KOPT-K1 (cell line): ENCODE measurements around the gene ROCK2.
"Not testable (repeated sequence)": the region's sequence is repeated elsewhere in the genome, so short reads cannot be mapped to it uniquely, and the experiment has no call there.

Experiments used
- H3K27ac ChIP-seq: fragments of 200-600 bp; sonication (generic); 2 replicates; pipeline ENCODE4 v1.5.1; 2016; ENCODE audit warnings: antibody characterized with exemption, mild to moderate bottlenecking, low read depth, low read length; ENCODE audit not compliant: poor library complexity, severe bottlenecking
- H3K36me3 ChIP-seq: fragments of 200-600 bp; sonication (generic); 2 replicates; pipeline ENCODE4 v1.5.1; 2017; ENCODE audit warnings: antibody characterized with exemption, mild to moderate bottlenecking, low read length, moderate library complexity; ENCODE audit not compliant: insufficient read depth
- H3K9me3 ChIP-seq: fragments of 200-600 bp; sonication (generic); 2 replicates; pipeline ENCODE4 v1.5.1; 2017; ENCODE audit warnings: antibody characterized with exemption, low read length, mild to moderate bottlenecking; ENCODE audit not compliant: insufficient read depth, poor library complexity, severe bottlenecking

The ROCK2 gene

DNA sequence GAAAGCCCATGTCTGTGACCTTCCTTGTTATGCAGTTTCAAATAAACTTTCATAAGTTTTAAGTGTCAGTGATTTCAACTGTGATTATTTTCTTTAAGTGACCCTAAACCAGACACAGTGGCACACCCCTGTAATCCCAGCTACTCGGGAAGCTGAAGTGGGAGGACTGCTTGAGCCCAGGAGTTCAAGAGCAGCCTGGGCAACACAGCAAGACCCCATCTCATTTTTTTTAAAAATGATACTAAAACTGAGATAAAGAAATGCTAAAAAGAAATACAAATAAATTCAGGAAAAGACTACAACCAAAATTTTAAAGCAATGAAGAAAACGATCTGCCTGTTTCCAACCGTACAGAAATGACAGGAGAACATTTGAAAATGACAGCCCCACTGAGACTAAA is 54.2 kb downstream of the ROCK2 start:
- Histone ChIP-seq H3K27ac (no peak overlapping the region), H3K9me3 (no peaks in the 10 kb centered on the region), H3K36me3 (peaks cover 8% of the 10 kb centered on the region; the same call in 1 of the 2 replicates)

GRCh38 chr2:11288431-11288830 is 56.0 kb downstream of the ROCK2 start:
- Histone ChIP-seq H3K36me3 (peaks cover 24% of the 10 kb centered on the region), H3K27ac (no peak overlapping the region), H3K9me3 (peaks cover 9% of the 10 kb centered on the region)

DNA sequence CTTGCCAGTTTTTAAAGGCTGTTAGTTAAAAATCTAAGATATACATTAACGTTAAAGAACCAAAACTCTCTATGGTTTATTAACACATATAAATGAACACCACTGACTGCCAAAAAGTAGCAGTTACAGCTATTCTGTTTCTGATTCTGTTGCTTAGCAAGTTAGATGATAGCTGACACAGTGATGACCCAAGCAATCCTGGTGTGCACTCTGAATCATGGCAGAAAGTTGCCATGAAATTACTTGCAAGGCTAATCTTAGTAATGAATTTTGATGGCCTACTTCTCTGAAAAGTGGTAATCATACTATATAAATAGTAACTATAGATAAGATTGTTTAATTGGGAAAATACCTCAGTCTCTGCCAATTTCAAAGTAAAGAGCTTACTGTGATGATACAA is 57.7 kb downstream of the ROCK2 start:
- Histone ChIP-seq H3K9me3 (peaks cover 15% of the 10 kb centered on the region), H3K27ac (no peak overlapping the region), H3K36me3 (peaks cover 25% of the 10 kb centered on the region)

DNA sequence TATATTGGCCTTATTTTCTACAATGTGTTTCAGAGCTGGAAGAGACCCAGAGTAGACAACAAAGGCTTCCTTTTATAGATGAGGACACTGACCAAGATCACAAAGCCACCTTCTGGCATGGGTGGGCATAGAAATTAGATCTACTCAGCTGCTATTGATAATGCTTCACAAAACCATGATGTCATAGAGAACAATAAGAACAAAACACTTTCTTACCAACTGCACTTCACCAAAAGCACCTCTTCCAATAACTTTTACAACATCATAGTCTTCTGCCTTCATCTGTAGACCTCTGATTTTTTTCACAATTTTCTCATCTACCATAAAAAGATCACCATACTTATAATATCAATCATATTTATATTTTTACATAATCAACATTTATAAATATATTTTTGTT is 58.1 kb downstream of the ROCK2 start:
- H3K36me3 ChIP-seq: peaks cover 25% of the 10 kb centered on the region
- peaks cover 15% of the 10 kb centered on the region for H3K9me3 ChIP-seq
- no peak overlapping the region for H3K27ac ChIP-seq

GRCh38 chr2:11285499-11285898 is 58.9 kb downstream of the ROCK2 start:
- H3K36me3 ChIP-seq: peaks cover 25% of the 10 kb centered on the region

GRCh38 chr2:11281186-11281585 is 63.2 kb downstream of the ROCK2 start:
- Histone ChIP-seq H3K9me3 (peaks cover 19% of the 10 kb centered on the region), H3K36me3 (peaks cover 41% of the 10 kb centered on the region), H3K27ac (no peak overlapping the region)

More at GRCh38 chr2:11285499-11285898, 58.9 kb downstream of the ROCK2 start:
- Histone ChIP-seq H3K9me3 (peaks cover 15% of the 10 kb centered on the region), H3K27ac (no peak overlapping the region)

DNA sequence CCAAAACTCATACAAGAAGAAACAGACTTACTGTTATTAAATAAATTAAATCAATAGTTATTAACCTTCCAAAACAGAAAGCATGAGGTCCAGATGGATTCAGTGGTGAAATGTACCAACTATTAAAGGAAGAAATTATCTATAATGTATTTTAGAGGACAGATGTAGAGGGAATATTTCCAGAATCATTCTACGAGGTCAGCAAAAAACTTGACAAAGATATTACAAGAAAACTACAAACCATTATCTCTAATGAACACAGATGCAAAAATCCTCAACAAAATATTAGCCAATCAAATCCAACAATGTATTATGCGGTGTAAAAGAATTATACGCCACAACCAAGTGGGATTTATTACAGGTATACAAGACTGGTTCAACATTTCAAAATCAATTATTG is 63.7 kb downstream of the ROCK2 start:
- peaks cover 19% of the 10 kb centered on the region for H3K9me3 ChIP-seq
- H3K36me3 ChIP-seq: peaks cover 39% of the 10 kb centered on the region
- no peak overlapping the region for H3K27ac ChIP-seq

GRCh38 chr2:11279398-11279797 is 65.0 kb downstream of the ROCK2 start:
- Histone ChIP-seq H3K27ac (no peak overlapping the region), H3K9me3 (peaks cover 19% of the 10 kb centered on the region), H3K36me3 (peaks cover 28% of the 10 kb centered on the region)

DNA sequence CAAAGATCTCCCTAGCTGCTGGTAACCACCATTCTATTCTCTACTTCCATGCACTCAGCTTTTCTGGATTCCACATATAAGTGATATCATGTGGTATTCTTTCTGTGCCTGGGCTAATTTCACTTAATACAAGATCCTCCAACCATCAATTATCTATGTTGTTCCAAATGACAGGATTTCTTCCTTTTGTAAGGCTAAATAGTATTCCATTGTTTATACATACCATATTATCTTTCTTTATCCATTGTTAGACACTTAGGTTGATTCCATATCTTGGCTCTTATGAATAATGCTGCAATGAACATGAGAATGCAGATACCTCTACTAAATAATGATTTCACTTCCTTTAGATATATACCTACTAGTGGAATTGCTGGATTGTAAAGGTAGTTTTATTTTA is 66.2 kb downstream of the ROCK2 start:
- H3K9me3 ChIP-seq: peaks cover 9% of the 10 kb centered on the region
- H3K36me3 ChIP-seq: peaks cover 17% of the 10 kb centered on the region; the same call in 1 of the 2 replicates
- no peak overlapping the region for H3K27ac ChIP-seq

DNA sequence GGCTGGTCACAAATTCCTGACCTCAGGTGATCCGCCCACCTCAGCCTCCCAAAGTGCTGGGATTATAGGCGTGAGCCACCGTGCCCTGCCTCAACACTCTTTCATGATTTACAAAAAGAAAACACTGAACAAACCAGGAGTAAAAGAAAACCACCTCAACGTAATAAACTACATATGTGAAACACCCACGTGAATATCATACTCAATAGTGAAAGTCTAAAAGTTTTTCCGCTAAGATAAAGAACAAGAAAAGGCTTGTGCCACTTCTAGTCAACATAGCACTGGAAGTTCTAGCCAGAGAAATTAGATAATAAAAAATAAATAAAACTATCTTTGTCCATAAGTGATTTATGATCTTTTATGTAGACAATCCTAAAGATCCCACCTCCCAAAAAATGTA is 68.5 kb downstream of the ROCK2 start:
- peaks cover 24% of the 10 kb centered on the region for H3K36me3 ChIP-seq
- no peak overlapping the region for H3K27ac ChIP-seq
- peaks cover 5% of the 10 kb centered on the region for H3K9me3 ChIP-seq

GRCh38 chr2:11270891-11271290 is 73.5 kb downstream of the ROCK2 start:
- H3K9me3 ChIP-seq: peaks cover 14% of the 10 kb centered on the region
- no peak overlapping the region for H3K27ac ChIP-seq

GRCh38 chr2:11267931-11268330 is 76.5 kb downstream of the ROCK2 start:
- H3K27ac ChIP-seq: no peak overlapping the region
- H3K9me3 ChIP-seq: peaks cover 14% of the 10 kb centered on the region
- peaks cover 22% of the 10 kb centered on the region for H3K36me3 ChIP-seq

More at GRCh38 chr2:11270891-11271290, 73.5 kb downstream of the ROCK2 start:
- H3K36me3 ChIP-seq: peaks cover 15% of the 10 kb centered on the region

- H3K9me3 ChIP-seq: peaks cover 13% of the 10 kb centered on the region
- H3K27ac ChIP-seq: no peak overlapping the region
- H3K36me3 ChIP-seq: 0 out of 2 replicates have a peak, but pooled peaks cover 8% of the 10 kb centered on the region
These were observed 79.6 kb downstream of the ROCK2 start for GRCh38 chr2:11264818-11265217.

DNA sequence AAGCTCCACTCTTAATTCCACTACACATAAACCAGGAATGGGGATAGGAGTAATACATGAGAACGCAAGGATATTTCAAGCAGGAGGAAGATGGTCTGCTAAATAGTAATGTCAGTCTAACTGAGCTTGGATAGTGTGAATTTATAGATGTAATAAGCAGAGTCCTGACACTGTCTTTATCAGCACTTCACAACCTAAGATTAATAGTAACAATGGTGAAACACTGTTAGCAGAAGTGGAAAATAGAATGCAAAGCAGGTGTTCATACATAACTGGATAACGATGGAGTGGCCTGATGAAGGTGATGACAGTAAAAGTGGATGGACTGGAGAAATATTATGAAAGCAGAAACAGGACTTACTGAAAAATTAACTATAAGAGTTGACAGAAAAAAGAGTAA is 80.4 kb downstream of the ROCK2 start:
- peaks cover 5% of the 10 kb centered on the region for H3K9me3 ChIP-seq
- H3K27ac ChIP-seq: no peak overlapping the region
- 0 out of 2 replicates have a peak, but pooled peaks cover 8% of the 10 kb centered on the region for H3K36me3 ChIP-seq

DNA sequence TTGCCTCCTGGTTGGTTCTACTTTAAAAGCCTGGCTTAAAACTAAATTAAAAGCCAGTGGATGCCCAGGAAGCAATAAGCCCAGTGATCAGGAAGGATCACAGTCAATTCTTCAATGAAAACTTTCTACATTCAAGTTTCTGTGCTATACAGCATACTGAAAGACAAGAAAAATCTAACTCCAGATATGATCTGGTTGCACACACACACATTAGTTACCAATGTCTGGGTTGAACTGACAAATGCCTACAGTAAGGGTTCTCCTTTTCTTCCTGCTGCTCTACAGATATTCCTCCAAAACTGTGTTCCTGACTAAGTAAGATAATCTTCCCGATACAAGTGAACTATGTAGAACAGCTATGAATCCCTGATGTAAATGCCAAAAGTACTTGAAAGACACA is 81.3 kb downstream of the ROCK2 start:
- Histone ChIP-seq H3K9me3 (no peaks in the 10 kb centered on the region), H3K36me3 (0 out of 2 replicates have a peak, but pooled peaks cover 8% of the 10 kb centered on the region), H3K27ac (no peak overlapping the region)

GRCh38 chr2:11262438-11262837 is 82.0 kb downstream of the ROCK2 start:
- H3K9me3 ChIP-seq, H3K27ac ChIP-seq, H3K36me3 ChIP-seq: not testable (repeated sequence)
